Heart left ventricle (tissue), 13 donors: ENCODE data around the gene HMGN4.

ENCODE experiments used
- CTCF ChIP-seq, 12 donors: fragments of 200-600 bp; sonication (generic) in 4 of 12; IDR thresholded peaks; one replicate each; pipeline versions ENCODE4 v1.5.0 to v1.8.0; 2018 to 2022; ENCODE audit warnings: antibody characterized with exemption in 12 of 12, mild to moderate bottlenecking in 5 of 12
- POLR2A ChIP-seq, 2 donors: fragments of 450-650 bp; IDR thresholded peaks; one replicate each; pipeline ENCODE4 v1.6.1; 2017; ENCODE audit warnings: antibody characterized with exemption in 2 of 2, mild to moderate bottlenecking in 2 of 2, moderate library complexity in 2 of 2
- donor health status: ischemic (EF 13 %, LVEDD 7.1; RV severe dilation, severe dysfunction).
- donor health status: DM: no; HTN: yes; CAD: no.
- donor health status: DM: no; HTN: no; CAD: no.
- donor health status: ischemic (EF 25% LVEDD 6.9; RV normal size, moderate dysfunction).
- donor health status: ischemic (EF 25% LVEDD 5.7; RV mildly dilated, moderate dysfunction).
- donor health status: ischemic (EF 35%, LVEDD 5.7; RV mildly dilated, moderate dysfunction).
- donor health status: nonischemic (EF 11% LVEDD 7.7; RV severe dilation, severe dysfunction).
- donor health status: DM: yes; HTN: yes; CAD: no.
- donor health status: PGD.
- donor health status: ischemic (EF 29% LVEDD 5.4; RV normal size, mild dysfunction).
- donor health status: nonischemic (EF 23%, LVEDD 6.1; RV moderate dilation, normal function).

- TF ChIP-seq CTCF (IDR thresholded peaks at IDR 0.05) (no peak), POLR2A (IDR thresholded peaks at IDR 0.05) (no peak)
Measured at GRCh38 chr6:26516481-26517427, 21.4 kb upstream of the HMGN4 start.
